SHP77 (cell line): ENCODE data around the gene CACFD1.

ENCODE experiments used
- DNase-seq, 2 experiments: peaks; one replicate each; lab custom pipeline; 2025; lab: John Stamatoyannopoulos, UW

Gene CACFD1

DNA sequence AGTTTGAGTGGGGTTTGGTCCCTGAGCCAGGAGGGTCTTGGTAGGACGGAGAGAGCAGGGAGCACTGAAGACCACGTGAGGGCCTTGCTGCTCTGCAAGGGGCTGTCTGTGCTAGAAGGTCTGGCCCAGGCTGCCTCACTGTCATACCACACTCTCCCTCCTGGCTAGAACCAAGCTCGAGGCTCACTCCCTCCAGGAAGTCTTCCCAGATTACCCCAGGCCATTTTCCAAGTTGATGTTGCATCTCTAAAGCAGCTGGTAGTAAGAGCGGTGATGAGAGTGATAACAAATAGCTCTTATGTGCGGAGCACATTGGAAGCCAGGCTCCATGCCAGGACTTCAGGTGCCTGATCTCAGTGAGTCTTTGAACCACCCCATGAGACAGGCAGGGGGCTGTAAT is 58.4 kb downstream of the CACFD1 start:
- no peak for DNase-seq

DNA sequence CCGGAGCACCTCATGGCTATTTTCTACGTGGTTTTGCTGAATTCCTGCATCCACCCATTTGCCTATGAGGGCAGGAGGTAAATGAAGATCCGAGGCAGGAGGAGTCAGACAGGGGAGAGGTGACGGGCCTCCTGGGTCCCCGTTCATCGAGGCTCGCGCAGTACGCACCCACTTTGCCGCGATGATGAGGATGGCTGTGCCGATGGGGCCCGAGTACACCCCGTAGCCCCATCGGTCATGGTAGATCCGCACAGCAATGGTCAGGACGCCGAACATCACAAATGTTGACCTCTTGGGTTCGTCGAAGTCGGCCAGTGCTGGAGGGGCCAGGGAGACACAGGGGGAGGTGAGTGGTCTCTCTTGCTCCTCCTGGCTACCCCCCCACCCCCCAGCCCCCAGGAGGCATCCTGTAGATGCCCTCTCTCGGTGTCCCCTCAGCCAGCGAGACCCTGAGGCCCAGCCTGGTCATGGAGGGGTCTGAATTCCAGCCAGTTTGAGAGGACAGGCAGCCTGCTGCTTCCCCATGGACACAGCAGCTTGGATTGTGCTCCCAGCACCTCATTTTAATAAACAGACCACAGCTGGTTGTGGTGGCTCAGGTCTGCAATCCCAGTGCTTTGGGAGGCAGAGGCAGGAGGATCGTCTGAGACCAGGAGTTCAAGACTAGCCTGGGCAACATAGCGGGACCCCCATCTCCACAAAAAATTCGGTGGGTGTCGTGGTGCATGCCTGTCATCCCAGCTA is 59.1 kb downstream of the CACFD1 start:
- no peak for DNase-seq

DNA sequence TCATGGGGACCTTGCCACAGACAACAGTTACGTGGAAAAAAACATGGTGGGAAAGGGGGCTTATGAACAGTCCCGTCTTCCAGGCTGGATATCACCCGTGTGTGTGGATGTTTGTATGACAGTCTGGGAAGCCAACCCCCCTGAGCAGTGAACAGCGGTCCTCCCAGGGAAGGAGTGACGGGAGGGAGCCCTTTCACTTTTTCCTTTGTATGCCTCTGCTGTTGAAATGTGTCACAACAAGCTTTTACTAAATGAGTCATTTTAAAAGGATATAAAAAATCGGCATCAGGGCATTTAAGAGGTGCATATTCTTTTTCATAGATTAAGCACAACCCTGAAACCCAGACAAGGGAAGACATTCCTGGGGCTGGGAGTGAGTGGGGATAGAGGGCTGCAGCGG is 59.9 kb downstream of the CACFD1 start:
- no peak for DNase-seq

DNA sequence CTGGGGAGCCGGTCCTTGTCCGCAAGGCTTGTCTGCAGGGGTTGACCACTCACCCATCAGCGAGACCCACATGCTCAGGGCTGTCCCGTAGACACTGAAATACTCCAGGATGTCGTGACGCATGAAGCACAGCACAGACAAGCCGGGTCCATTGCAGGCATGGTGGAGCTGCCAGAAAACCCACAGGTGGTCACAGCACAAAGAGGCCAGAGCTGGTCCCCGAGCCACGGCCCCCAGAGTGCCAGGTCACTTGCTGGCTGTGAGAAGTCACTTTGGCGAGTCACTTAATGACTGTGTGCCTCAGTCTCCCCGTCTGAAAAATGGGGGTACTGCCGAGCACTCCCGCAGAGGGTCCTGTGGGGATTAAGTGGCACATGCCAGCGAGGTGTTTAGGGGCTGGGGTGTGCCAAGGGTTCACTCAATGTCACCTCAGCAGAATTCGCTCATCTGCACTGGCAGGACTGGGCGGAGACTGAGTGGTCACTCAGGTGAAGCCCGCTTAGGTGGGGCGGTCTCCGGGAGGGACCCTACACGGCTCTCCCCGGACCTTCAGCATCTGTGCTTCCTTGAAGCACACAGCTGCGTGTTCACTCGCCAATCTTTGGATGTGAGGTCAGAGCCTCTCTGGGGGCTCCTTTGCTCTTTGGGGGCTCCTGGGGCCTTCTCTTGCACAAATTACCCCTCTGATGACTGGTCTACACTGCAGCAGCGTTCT is 60.5 kb downstream of the CACFD1 start:
- no peak for DNase-seq
